GM20431 (cell line): ENCODE measurements around the gene TMCC1.
"Not testable (repeated sequence)": the region's sequence is repeated elsewhere in the genome, so short reads cannot be mapped to it uniquely, and the experiment has no call there.

Experiments
- in situ Hi-C: fragments of 300-500 bp; cut with MseI, MboI; formaldehyde crosslinking; loops from one replicate; pipeline ENCODE4 v1.15.0; 2020; ENCODE audit warnings: low sequenced_read_pairs; ENCODE audit not compliant: unreplicated experiment

The TMCC1 gene

DNA sequence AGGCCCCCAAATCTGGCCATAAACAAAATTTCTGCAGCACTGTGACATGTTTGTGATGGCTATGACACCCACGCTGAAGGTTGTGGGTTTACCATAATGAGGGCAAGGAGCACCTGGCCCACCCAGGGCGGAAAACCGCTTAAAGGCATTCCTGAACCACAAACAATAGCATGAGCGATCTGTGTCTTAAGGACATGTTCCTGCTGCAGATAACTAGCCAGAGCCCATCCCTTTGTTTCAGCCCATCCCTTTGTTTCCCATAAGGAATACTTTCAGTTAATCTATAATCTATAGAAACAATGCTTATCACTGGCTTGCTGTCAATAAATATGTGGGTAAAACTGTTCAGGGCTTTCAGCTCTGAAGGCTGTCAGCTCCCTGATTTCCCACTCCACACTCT lies 7.8 kb upstream of the TMCC1 start:
- in situ Hi-C loops, result not testable (repeated sequence)

DNA sequence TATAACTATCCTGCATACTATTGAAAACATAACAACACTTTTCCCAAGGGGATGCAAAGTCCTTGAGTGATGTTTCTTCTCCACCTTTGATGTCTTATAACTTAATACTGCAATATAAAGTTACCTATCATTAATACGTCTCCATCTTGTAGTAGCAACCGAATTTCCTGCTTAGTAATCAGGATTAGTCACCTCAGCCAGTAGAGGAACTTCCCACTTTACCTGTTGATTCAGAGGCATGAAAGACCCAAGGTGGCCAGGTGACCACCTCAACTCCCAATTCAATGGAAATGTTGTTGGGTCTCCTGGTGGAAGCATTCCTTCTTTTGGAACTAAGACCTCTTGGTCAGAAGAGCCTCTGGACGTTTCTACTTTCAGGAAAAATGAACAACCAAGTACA lies 3.5 kb upstream of the TMCC1 start:
- in situ Hi-C loops, result no loop called here

DNA sequence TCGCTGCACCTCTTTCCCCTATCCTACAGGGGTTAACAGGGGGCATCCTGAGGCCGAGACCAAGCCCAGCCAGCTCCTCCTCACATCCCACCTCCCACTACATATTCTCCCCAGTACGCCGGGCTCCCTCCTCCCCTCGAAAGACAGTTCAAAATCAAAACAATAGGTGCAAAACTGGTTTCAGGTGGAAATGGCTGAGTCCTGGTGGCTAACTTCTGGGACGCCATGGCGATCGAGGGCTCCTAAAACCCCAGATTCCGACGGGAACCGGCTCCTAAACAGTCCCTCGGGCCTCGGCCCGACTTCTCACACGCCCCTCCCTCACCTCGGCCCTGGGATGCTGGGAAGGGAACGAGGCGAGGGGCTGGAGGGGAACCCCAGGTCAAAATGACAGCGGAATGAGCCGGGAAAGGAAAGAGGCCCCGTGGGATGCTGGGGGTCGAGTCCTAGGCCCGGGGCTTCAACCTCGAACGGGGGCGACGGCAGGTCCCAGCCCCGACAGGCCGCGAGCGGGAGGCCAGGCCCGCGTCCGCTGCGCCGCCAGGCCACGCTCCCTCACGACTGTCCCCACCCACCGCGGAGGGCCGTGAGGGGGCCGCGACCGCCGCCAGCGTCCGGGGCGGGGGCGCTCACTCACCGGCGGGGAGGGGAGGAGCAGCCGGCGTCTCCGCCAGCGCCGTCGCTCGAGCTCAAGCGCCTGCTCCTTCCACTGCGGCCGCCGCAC lies 492 bp downstream of the TMCC1 start:
- in situ Hi-C loops, result no loop called here

DNA sequence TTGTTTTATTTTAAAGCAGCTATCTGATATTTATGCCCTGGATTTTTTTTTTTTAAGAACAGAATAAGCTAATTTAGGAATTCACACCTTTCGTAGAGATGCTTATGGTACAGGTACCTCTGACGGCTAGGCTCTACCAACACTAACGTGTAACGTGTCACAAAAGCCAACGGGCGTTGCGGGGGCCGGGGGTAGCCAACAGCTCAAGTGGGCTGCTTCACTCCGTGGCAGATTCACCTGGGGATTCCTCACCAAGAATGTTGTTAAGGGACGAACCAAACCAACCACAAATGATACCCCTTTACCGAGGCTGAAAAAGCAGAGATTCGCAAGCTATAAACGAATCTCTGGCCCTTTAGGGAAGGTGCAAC lies 1.0 kb downstream of the TMCC1 start:
- in situ Hi-C loops, result no loop called here

DNA sequence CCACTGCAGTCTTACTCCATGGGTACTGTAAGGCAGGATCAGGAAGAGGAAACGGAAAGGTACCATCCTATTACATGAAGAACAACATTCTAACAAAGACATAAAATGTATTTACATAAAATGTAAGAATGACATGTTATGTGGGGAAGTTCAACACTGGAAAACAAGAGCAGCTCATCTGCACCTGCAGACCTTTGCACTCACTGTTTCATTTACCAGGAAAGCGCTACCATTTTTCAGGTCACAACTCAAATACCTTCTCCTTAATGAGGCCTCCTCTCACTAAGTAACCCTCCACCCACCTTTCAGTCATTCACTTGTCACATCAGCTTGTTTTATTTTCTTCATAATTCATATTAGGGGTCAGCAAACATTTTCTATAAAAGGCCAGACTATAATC lies 2.6 kb downstream of the TMCC1 start:
- in situ Hi-C loops, result no loop called here

DNA sequence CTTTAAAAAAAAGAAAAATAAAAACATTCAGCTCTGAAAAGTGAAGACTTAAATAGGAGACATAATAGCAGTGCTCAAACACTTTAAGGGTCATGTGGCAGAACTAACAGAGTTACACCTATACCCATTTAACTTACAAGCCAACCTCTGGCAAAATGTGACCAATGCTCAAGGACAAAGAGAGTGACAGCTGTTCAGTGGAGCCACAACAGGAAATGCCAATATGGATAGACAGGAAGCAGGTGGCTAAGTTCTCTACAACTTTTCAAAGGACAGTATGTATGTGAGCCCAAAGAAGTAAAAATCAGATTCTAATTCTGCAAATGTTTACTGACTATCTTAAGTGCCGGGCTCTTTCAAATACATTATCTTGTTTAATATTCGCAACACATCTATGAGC lies 3.4 kb downstream of the TMCC1 start:
- in situ Hi-C loops, result no loop called here

DNA sequence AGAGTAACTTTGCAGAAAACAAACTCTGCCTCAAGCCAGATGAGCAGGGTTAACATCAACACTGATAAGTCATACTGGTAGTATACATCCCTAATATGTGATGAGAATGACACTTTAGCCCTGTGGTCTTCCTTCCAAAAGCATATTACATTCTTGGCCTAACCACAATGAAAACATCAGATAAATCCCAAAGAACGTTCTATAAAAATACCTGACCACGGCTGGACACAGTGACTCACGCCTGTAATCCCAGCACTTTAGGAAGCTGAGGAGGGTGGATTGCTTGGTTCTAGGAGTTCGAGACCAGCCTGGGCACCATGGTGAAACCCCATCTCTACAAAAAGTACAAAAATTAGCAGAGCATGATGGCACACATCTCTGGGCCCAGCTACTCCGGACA lies 4.7 kb downstream of the TMCC1 start:
- in situ Hi-C loops, result no loop called here

DNA sequence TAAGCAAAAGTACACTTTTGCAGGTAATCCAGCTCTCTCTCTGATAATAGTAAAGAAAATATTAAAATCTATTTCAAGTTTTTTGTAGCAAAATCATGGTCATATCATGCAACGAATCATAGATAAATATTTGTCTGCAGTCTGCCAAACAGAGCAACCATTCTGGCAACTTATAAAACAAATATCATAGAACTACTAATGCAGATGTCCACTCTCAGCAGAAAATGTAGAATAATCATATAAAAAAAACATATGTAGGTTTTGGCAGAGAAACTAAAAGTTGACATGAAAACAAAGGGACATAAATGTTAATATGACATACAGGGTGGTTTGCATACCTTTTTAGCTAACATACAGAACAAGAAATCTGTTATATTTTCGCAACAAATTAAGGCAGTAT lies 12.2 kb downstream of the TMCC1 start:
- in situ Hi-C loops, result no loop called here

DNA sequence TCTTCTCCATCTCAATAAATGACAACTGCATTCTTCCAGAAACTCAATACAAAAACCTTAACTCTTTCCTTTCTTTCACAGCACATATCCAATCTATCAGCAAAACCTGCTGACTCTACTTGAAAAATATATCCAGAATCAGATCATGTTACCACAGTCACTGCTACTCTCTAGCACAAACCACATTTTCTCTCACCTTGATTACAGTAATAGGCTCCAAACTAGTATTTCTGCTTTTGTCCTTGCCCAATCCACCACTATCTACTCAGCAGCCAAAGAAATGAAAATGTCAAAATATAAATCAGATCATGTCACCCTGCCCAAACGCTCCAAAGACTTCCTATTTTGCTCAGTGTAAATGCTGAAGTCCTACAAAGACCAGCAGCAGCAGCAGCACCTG lies 15.2 kb downstream of the TMCC1 start:
- in situ Hi-C loops, result no loop called here

DNA sequence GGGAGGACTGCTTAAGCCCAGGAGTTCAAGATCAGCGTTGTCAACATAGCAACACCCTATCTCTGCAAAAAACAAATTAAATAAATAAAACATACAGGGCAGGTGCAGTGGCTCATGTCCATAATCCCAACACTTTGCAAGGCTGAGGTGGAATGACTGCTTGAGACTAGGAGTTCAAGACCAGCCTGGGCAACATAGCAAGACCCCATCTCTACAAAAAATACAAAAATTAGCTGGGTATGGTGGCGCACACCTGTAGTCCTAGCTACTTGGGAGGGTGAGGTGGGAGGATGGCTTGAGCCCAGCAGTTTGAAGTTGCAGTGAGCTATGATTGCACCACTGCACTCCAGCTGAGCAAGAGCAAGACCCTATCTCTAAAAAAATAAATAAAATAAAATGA lies 19.0 kb downstream of the TMCC1 start:
- in situ Hi-C loops, result not testable (repeated sequence)

DNA sequence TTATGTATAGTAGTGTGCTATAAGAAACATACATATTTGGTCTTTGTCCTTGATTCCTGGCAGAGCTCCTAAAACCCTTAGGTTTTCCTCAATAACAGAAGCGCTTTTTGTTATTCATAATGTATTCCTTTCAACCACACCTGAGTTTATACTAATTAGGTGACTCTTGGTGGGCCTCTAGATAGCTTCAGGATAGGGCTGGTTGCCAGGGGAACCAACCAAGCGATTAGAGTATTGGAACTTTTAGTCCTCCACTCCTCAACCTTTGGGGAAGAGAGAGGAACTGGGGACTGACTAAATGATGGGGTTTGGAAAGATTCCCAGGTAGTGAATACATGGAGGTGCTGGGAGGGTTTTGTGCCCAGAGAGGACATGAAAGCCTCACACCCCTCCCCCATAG lies 24.6 kb downstream of the TMCC1 start:
- in situ Hi-C loops, result no loop called here

DNA sequence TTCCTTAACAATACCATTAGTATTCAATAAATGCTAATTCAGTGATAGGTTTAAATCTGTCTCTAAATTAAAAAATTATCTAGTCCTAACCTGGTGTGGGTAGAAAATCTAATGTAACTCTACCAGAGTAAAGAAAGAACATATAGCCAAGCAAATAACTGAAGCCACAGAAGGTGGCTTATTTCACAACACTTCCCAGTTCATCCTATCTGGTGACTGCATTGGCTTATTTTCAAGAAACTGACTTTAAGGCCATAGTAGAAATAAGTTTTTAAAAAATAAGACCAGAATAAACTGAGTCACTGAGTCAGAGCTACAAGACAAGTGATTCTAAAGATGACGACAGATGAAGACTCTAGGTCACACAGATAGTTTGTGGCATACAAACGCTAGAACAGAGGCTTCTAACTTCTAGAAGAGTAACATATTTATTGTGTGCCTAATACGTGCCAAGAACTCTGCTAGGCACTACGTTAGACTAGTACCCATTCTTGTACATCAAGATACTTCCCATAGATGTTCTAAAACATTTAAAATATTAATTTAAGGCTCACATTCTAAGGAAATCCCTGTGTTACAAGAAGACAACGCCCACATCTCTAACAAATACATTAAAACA lies 25.9 kb downstream of the TMCC1 start:
- in situ Hi-C loops, result no loop called here

DNA sequence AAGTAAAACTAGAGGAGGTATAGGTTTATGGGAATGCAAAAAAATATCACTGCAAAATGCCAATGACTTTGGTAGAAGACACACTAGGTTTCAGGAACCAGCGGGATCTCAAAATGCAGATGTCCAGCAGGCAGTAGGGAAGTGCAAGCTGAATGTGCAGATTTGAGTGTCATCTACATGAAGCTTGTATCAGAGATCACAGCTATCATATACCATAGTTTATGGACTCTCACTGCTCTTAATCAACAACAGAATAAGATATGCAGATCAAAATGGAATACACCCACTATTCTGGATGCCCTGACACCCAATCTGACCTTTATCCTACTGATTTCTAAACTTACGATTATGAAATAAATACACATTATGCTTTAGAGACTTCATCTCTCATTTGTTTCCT lies 27.7 kb downstream of the TMCC1 start:
- in situ Hi-C loops, result no loop called here

DNA sequence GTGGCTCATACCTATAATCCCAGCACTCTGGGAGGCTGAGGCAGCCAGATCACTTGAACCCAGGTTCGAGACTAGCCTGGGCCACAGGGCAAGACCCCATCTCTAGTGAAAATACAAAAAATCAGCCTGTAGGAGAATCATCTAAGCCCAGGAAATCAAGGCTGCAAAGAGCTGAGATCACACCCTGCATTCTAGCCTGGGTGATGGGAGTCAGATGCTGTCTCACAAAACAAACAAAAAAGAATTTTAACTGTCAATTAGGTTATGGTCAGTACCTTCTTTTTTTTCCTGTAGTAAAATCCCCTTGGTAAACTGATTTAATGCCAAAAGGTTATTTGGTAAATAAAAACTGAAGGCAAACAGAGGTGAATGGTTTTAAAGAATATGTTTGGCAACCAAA lies 29.0 kb downstream of the TMCC1 start:
- in situ Hi-C loops, result no loop called here

DNA sequence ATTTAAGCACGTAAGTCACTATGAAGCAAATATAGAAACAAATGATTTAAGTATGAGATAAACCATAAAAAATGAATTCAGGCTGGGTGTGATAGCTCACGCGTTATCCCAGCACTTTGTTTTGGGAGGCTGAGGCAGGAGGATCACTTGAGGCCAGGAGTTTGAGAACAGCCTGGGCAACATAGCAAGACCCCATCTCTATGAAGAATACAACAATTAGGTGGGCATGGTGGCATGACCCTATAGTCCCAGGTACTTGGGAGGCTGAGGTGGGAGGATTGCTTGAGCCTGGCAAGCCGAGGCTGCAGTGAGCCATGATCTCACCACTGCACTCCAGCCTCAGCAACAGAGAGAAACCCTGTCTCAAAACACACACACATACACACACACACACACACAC lies 34.2 kb downstream of the TMCC1 start:
- in situ Hi-C loops, result no loop called here

DNA sequence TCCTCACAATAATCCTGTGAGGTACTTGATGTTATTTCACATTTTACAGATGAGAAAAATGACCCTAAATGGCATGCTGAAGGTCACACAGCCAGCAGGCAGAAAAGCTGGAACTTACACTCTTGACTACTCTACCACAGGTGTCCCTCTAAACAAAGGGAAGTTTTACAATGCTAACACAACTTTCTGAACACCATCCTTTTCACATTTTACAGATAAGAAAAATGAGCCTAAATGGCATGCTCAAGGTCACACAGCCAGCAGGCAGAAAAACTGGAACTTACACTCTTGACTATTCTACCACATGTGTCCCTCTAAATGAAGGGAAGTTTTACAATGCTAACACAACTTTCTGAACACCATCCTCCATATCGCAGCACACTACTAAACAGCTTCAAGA lies 35.6 kb downstream of the TMCC1 start:
- in situ Hi-C loops, result no loop called here

DNA sequence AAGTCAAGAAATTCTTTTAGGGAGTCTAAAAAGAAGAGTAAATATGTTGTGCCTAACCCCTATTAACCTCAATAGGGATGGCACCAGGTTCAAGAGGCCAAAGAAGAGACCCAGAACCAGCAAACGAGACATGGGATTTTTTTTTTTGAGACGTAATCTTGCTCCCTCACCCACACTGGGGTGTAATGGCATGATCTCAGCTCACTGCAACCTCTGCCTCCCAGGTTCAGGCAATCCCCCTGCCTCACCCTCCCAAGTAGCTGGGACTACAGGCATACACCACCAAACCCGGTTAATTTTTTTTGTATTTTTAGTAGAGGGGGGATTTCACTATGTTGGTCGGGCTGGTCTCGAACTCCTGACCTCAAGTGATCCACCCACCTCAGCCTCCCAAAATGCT lies 36.7 kb downstream of the TMCC1 start:
- in situ Hi-C loops, result not testable (repeated sequence)

DNA sequence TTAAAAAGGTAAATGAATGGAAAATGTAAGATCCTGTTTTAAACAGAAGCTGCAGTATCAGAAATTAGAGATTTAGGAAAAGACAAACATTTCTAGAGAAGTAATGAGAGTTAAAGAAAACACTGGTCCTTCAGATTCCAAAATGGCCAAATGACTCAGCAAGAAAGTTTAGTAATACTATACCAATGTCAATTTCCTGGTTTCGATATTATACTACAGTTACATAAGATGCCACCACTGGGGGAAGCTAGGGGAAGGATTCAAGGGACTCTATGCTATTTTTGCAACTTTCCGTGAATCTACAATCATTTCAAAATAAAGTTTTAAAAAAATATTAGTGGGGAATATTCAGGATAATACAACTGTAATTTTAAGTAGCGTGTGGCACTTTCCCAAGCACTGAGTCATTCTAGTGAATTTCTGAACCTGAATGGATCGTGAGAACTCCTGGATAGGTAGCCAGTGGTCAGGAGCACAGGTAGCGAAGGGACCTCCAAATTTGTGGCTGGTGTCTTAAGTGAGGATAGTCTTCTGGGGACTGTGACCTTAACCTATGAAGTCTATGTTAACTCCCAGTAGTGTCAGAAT lies 37.6 kb downstream of the TMCC1 start:
- in situ Hi-C loops, result no loop called here

DNA sequence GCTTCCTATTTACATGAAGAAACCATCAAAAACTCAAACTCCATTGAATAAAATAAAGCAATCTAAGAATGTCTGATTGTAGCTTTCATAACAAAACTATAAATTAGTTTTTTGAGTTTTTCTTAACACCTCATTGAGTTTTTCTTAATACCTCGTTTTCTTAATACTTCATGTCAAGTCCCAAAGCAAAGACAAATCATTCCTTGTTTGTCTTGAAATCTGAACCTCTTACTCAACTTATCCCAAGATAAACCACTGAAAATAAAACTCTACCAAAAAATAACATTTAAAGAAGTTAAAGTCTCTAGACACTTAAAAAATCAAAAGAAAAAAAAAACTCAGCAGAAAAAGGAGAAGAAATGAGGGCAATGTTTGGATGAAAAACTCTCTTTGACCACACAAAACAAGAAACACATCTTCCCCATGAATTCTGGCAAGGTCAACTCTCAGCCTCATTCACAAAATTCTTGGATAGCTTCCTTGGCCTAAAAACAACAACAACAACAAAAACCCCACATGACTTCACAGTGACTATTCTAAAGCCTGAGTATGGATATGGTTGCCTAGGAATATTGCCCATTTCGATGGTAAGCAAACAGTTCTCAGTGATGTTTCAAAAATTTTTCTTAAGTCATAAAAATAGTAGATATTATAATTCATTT lies 38.2 kb downstream of the TMCC1 start:
- in situ Hi-C loops, result no loop called here

DNA sequence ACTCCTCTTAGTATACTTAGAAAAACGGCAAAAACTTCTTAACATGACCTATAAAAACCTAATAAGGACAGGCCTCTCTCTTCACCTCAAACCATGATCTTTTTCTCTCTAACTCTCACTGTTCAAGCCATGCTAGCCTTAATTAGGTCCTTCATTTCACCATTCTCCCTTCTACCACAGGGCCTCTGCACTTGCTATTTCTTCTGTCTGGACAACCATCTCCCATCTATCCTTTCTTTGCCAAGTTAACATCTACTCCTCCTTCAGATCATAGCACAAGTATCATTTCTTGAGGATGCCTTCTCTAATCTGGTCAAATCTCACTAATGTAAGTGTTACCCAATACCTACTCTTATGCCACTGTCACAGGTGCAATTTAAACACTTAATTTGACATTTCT lies 39.1 kb downstream of the TMCC1 start:
- in situ Hi-C loops, result no loop called here

DNA sequence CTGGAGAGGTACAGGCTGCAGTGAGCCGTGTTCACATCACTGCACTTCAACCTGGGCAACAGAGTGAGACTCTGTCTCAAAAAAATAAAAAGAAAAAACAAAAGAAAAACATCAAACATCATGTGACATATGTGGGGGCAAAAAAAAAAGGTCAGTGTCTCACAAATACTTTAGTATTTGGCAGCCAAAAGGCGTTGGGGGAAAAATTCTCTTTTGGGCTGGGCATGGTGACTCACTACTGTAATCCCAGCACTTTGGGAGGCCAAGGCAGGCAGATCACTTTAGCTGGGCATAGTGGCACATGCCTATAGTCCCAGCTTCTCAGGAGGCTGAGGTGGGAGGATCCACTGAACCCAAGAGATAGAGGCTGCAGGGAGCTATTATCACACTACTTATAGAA lies 47.6 kb downstream of the TMCC1 start:
- in situ Hi-C loops, result loop anchor here (25.0 kb wide), 1 partner anchor 359 kb away; no protein-coding TSS in a partner anchor
